ENCODE measurements around the gene COLQ. TPM values are rescaled to one million over a fixed set of nuclear protein-coding genes. Genes with fewer than 3 reads are reported as not detected.

COLQ gene
- total RNA-seq, 6 donors from 2014 or later, result 1.1 to 34.6 (median 2.6) TPM

GRCh38 chr3:15502616-15503015, 18.9 kb downstream of the COLQ start:
- WGBS, 2 donors, result 95% methylated on average over 8 of the region's 8 CpGs
- TF ChIP-seq POLR2A (IDR thresholded peaks at IDR 0.05) (no peak), CTCF (IDR thresholded peaks at IDR 0.05) (no peak)

GRCh38 chr3:15501126-15501525, 20.4 kb downstream of the COLQ start:
- no peak overlapping the region for H3K27ac ChIP-seq
- no peak for DNase-seq
- no peak for ATAC-seq (ENCODE audit: low FRiP score in 2 of 2)
- no peak overlapping the region for H3K4me3 ChIP-seq
- 76 to 89% methylated on average over 4 of the region's 4 CpGs for WGBS, 2 donors
- no peaks in the 10 kb centered on the region for H3K9me3 ChIP-seq
- no peaks in the 10 kb centered on the region for H3K27me3 ChIP-seq
- no peak for TF ChIP-seq EP300 (IDR thresholded peaks at IDR 0.05)
- TF ChIP-seq POLR2AphosphoS5 (IDR thresholded peaks at IDR 0.05), result no peak
- TF ChIP-seq POLR2A (IDR thresholded peaks at IDR 0.05), result no peak
- TF ChIP-seq CTCF (IDR thresholded peaks at IDR 0.05), result no peak
- H3K36me3 ChIP-seq, result no peaks in the 10 kb centered on the region
- H3K4me1 ChIP-seq, result peaks cover 0 to 12% (median 10%) of the 10 kb centered on the region in 4 donors

More at GRCh38 chr3:15502616-15503015, 18.9 kb downstream of the COLQ start:
- Histone ChIP-seq H3K4me3 (no peak overlapping the region), H3K27ac (no peak overlapping the region), H3K4me1 (peaks cover 0 to 12% (median 10%) of the 10 kb centered on the region in 4 donors), H3K9me3 (no peaks in the 10 kb centered on the region), H3K27me3 (no peaks in the 10 kb centered on the region), H3K36me3 (no peaks in the 10 kb centered on the region)
- ATAC-seq (ENCODE audit: low FRiP score in 2 of 2), result no peak
- no peak for DNase-seq

GRCh38 chr3:15500107-15500724, 21.3 kb downstream of the COLQ start:
- H3K27ac ChIP-seq, result no peak overlapping the region
- H3K27me3 ChIP-seq, result no peaks in the 10 kb centered on the region
- peaks cover 0 to 12% (median 10%) of the 10 kb centered on the region in 4 donors for H3K4me1 ChIP-seq
- 71 to 77% methylated on average over 3 of the region's 3 CpGs for WGBS, 2 donors
- H3K9me3 ChIP-seq, result no peaks in the 10 kb centered on the region
- DNase-seq (no peak), ATAC-seq (ENCODE audit: low FRiP score in 2 of 2) (peak in 1 of 2 donors; percentile 12)
- H3K36me3 ChIP-seq, result no peaks in the 10 kb centered on the region
- TF ChIP-seq POLR2A (IDR thresholded peaks at IDR 0.05) (no peak), CTCF (IDR thresholded peaks at IDR 0.05) (no peak), POLR2AphosphoS5 (IDR thresholded peaks at IDR 0.05) (no peak), EP300 (IDR thresholded peaks at IDR 0.05) (no peak)
- H3K4me3 ChIP-seq, result no peak overlapping the region

- peak in 1 of 2 donors; percentile 33 for DNase-seq
- ATAC-seq (ENCODE audit: low FRiP score in 2 of 2), result peak in 1 of 2 donors; percentile 30
- TF ChIP-seq EP300 (IDR thresholded peaks at IDR 0.05) (peak in 1 of 4 donors; percentile 14), POLR2AphosphoS5 (IDR thresholded peaks at IDR 0.05) (peak in 1 of 2 donors; percentile 11), CTCF (IDR thresholded peaks at IDR 0.05) (no peak), POLR2A (IDR thresholded peaks at IDR 0.05) (no peak)
- no peak overlapping the region for H3K27ac ChIP-seq
- H3K27me3 ChIP-seq, result no peaks in the 10 kb centered on the region
- WGBS, 2 donors, result 54 to 63% methylated on average over 7 of the region's 7 CpGs
- H3K4me1 ChIP-seq, result peaks cover 0 to 12% (median 10%) of the 10 kb centered on the region in 4 donors
- no peak overlapping the region for H3K4me3 ChIP-seq
- H3K9me3 ChIP-seq, result no peaks in the 10 kb centered on the region
- H3K36me3 ChIP-seq, result no peaks in the 10 kb centered on the region
These were observed 22.0 kb downstream of the COLQ start for GRCh38 chr3:15499536-15499935.
